HG03060 (cell line): Measurements from ENCODE around the gene MTOR.

ENCODE experiments used
- ATAC-seq: cut with Tn5 transposase; IDR thresholded peaks from one replicate; pipeline ENCODE4 v1.9.1; 2021; ENCODE audit warnings: low read depth, moderate number of reproducible peaks; ENCODE audit not compliant: unreplicated experiment

The MTOR gene

GRCh38 chr1:11156441-11156840, 105.9 kb downstream of the MTOR start:
- ATAC-seq: no peak

GRCh38 chr1:11153184-11153583, 109.2 kb downstream of the MTOR start:
- ATAC-seq: no peak

- no peak for ATAC-seq
Measured at GRCh38 chr1:11152755-11153154, 109.6 kb downstream of the MTOR start.

GRCh38 chr1:11151826-11152612, 110.3 kb downstream of the MTOR start:
- no peak for ATAC-seq

GRCh38 chr1:11151114-11151513, 111.2 kb downstream of the MTOR start:
- ATAC-seq: no peak

- ATAC-seq: no peak
Measured at GRCh38 chr1:11150326-11150725, 112.0 kb downstream of the MTOR start.

- no peak for ATAC-seq
Measured at GRCh38 chr1:11147197-11147770, 115.1 kb downstream of the MTOR start.

GRCh38 chr1:11145741-11146140, 116.6 kb downstream of the MTOR start:
- no peak for ATAC-seq

GRCh38 chr1:11144570-11145256, 117.6 kb downstream of the MTOR start:
- no peak for ATAC-seq

GRCh38 chr1:11143907-11144306, 118.4 kb downstream of the MTOR start:
- no peak for ATAC-seq

- no peak for ATAC-seq
Measured at GRCh38 chr1:11143401-11143800, 119.0 kb downstream of the MTOR start.

- ATAC-seq: no peak
Measured at GRCh38 chr1:11142618-11143391, 119.5 kb downstream of the MTOR start.

GRCh38 chr1:11138952-11139351, 123.4 kb downstream of the MTOR start:
- ATAC-seq: no peak

- ATAC-seq: no peak
Measured at GRCh38 chr1:11138029-11138428, 124.3 kb downstream of the MTOR start.

- ATAC-seq: no peak
Measured at GRCh38 chr1:11134898-11135266, 127.5 kb downstream of the MTOR start.

GRCh38 chr1:11134251-11134897, 128.0 kb downstream of the MTOR start:
- no peak for ATAC-seq

GRCh38 chr1:11132563-11133293, 129.6 kb downstream of the MTOR start:
- ATAC-seq: no peak

- ATAC-seq: no peak
Measured at GRCh38 chr1:11131816-11132215, 130.5 kb downstream of the MTOR start.

- no peak for ATAC-seq
Measured at GRCh38 chr1:11130406-11130805, 131.9 kb downstream of the MTOR start.
